Measurements from ENCODE around the gene UBE3B.

UBE3B gene

DNA sequence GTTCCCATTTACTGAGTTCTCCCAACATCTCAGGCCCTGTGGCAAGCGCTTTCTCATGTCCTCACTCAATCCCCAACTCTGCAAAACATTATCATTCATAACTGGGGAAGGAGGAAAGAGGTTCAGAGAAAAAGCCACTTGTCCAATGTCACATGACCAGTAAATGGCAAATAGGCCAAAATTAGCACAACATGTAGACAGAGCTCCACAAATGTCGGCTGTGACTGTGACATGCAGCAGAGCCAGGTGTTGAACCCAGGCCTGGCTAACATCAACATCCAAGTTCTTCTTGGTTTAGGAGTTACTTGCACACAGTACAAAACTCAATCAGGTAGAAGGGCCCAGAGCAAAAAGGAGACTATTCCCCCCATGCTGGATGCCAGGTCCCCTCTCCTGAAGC, 11.1 kb upstream of the UBE3B start:
- Histone ChIP-seq H3K27me3 (ENCODE audit: insufficient read depth, low read length, poor library complexity, severe bottlenecking) (no peaks in the 10 kb centered on the region), H4K20me1 (ENCODE audit: insufficient read depth, low read length, poor library complexity, severe bottlenecking) (peaks cover 17% of the 10 kb centered on the region), H3K4me3 (ENCODE audit: low read length, poor library complexity, severe bottlenecking) (no peak overlapping the region), H3K9me3 (ENCODE audit: insufficient read depth, low read depth, low read length) (no peaks in the 10 kb centered on the region), H3K4me2 (ENCODE audit: low read depth, low read length, poor library complexity, severe bottlenecking) (no peak overlapping the region), H3F3A (ENCODE audit: low read depth) (no peaks in the 10 kb centered on the region), H3K9me2 (replicated peaks; ENCODE audit: low read depth, low read length) (no peaks in the 10 kb centered on the region), H3K36me3 (ENCODE audit: insufficient read depth, low read length) (peaks cover 33% of the 10 kb centered on the region; the same call in 1 of the 2 replicates), H3K4me1 (ENCODE audit: insufficient read depth, low read length, poor library complexity, severe bottlenecking) (peaks cover 1% of the 10 kb centered on the region), H3K79me2 (ENCODE audit: insufficient read depth, low read length) (peaks cover 50% of the 10 kb centered on the region), H3K9ac (ENCODE audit: low read depth, low read length, poor library complexity, severe bottlenecking) (no peak overlapping the region), H2AFZ (ENCODE audit: low read length) (no peak overlapping the region)
- TF ChIP-seq, protein P1, sequence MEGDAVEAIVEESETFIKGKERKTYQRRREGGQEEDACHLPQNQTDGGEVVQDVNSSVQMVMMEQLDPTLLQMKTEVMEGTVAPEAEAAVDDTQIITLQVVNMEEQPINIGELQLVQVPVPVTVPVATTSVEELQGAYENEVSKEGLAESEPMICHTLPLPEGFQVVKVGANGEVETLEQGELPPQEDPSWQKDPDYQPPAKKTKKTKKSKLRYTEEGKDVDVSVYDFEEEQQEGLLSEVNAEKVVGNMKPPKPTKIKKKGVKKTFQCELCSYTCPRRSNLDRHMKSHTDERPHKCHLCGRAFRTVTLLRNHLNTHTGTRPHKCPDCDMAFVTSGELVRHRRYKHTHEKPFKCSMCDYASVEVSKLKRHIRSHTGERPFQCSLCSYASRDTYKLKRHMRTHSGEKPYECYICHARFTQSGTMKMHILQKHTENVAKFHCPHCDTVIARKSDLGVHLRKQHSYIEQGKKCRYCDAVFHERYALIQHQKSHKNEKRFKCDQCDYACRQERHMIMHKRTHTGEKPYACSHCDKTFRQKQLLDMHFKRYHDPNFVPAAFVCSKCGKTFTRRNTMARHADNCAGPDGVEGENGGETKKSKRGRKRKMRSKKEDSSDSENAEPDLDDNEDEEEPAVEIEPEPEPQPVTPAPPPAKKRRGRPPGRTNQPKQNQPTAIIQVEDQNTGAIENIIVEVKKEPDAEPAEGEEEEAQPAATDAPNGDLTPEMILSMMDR (conservative IDR thresholded peaks at IDR 0.05; ENCODE audit: low read length) = no peak
- no peak for TF ChIP-seq EZH2phosphoT487 (IDR thresholded peaks at IDR 0.05; ENCODE audit: borderline replicate concordance)

DNA sequence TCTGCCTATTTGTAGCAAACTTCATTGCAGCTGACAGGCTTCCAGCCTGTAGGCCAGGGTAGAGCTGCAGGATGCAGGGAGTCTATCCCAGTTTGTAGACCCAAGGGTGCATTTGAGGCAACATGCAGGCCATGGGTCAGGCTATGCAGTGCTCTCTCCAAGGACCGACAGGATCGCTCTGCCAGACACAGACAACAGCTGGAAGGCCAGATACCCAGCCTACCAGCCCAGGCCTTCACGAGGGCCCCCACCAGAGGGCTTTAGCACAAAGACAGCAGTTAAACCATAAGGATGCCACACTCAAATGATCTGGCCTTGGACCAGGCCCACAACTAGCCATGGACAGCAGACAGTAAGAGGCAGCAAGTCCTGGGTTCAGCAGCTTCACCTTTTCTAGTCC, 10.6 kb upstream of the UBE3B start:
- Histone ChIP-seq H3K4me2 (ENCODE audit: low read depth, low read length, poor library complexity, severe bottlenecking) (no peak overlapping the region), H3K4me3 (ENCODE audit: low read length, poor library complexity, severe bottlenecking) (no peak overlapping the region), H3K27me3 (ENCODE audit: insufficient read depth, low read length, poor library complexity, severe bottlenecking) (no peaks in the 10 kb centered on the region), H3K9me2 (replicated peaks; ENCODE audit: low read depth, low read length) (no peaks in the 10 kb centered on the region), H4K20me1 (ENCODE audit: insufficient read depth, low read length, poor library complexity, severe bottlenecking) (peaks cover 21% of the 10 kb centered on the region), H3K9ac (ENCODE audit: low read depth, low read length, poor library complexity, severe bottlenecking) (no peak overlapping the region), H3F3A (ENCODE audit: low read depth) (no peaks in the 10 kb centered on the region), H3K36me3 (ENCODE audit: insufficient read depth, low read length) (peaks cover 33% of the 10 kb centered on the region; the same call in 1 of the 2 replicates), H3K9me3 (ENCODE audit: insufficient read depth, low read depth, low read length) (no peaks in the 10 kb centered on the region), H3K79me2 (ENCODE audit: insufficient read depth, low read length) (peaks cover 50% of the 10 kb centered on the region), H2AFZ (ENCODE audit: low read length) (no peak overlapping the region), H3K4me1 (ENCODE audit: insufficient read depth, low read length, poor library complexity, severe bottlenecking) (no peaks in the 10 kb centered on the region)
- no peak for TF ChIP-seq EZH2phosphoT487 (IDR thresholded peaks at IDR 0.05; ENCODE audit: borderline replicate concordance)
- TF ChIP-seq, protein P1 (conservative IDR thresholded peaks at IDR 0.05; ENCODE audit: low read length) = no peak

DNA sequence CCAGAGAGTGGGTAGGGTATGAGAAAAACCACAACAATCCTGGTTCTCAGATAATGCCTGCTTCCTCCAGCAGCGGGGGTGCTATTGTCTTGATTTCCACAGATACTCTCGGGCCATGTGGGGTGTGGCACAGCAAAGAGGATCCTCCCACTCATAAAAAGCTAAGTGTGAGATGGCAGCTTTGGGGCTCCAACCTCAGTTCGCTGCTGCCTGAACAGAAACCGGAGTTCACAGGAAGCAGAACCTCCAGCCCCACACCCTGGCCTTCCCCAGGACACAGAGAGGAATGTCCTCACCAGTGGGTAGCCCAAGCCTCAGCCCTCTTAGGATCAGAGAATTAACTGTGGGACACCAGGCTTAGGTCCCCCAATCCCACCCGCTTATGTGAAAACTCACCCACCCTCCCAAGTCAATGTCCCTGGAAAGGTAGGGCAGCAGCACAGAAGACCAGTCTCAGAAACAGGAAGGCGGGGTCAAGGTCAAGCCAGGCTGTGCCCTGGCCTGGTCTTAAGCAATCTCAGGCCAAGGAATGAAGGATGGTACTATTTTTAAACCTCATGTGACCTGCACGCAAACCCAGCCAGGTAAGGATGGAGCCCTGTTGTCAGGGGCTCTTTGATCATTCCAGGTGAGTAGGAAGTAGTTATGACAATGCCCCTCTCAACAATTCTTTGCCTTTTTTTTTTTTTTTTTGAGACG, 9.3 kb upstream of the UBE3B start:
- Histone ChIP-seq H3K4me1 (ENCODE audit: insufficient read depth, low read length, poor library complexity, severe bottlenecking) (no peaks in the 10 kb centered on the region), H3K36me3 (ENCODE audit: insufficient read depth, low read length) (peaks cover 33% of the 10 kb centered on the region; the same call in 1 of the 2 replicates)

More for the DNA sequence above, 9.3 kb upstream of the UBE3B start:
- H3K9me3 ChIP-seq (ENCODE audit: insufficient read depth, low read depth, low read length) = no peaks in the 10 kb centered on the region
- no peaks in the 10 kb centered on the region for H3K27me3 ChIP-seq (ENCODE audit: insufficient read depth, low read length, poor library complexity, severe bottlenecking)
- H3K9me2 ChIP-seq (replicated peaks; ENCODE audit: low read depth, low read length) = no peaks in the 10 kb centered on the region
- H2AFZ ChIP-seq (ENCODE audit: low read length) = no peak overlapping the region
- H3K4me3 ChIP-seq (ENCODE audit: low read length, poor library complexity, severe bottlenecking) = no peak overlapping the region
- H3K4me2 ChIP-seq (ENCODE audit: low read depth, low read length, poor library complexity, severe bottlenecking) = no peak overlapping the region
- no peak overlapping the region for H3K9ac ChIP-seq (ENCODE audit: low read depth, low read length, poor library complexity, severe bottlenecking)
- peaks cover 28% of the 10 kb centered on the region for H4K20me1 ChIP-seq (ENCODE audit: insufficient read depth, low read length, poor library complexity, severe bottlenecking)
- no peaks in the 10 kb centered on the region for H3F3A ChIP-seq (ENCODE audit: low read depth)
- H3K79me2 ChIP-seq (ENCODE audit: insufficient read depth, low read length) = peaks cover 50% of the 10 kb centered on the region
- TF ChIP-seq, protein P1 (conservative IDR thresholded peaks at IDR 0.05; ENCODE audit: low read length) = no peak
- TF ChIP-seq EZH2phosphoT487 (IDR thresholded peaks at IDR 0.05; ENCODE audit: borderline replicate concordance) = no peak
